Activated CD8-positive, alpha-beta memory T cell treated with anti-CD3 and anti-CD28 coated beads, Interleukin-2, amount 50 U/mL, for 24 hours (primary cell): ENCODE measurements around the gene MBLAC2.

Experiments
- DNase-seq: peaks from one replicate; pipeline ENCODE4 v3.0.0-alpha.2; 2020; ENCODE audit errors: extremely low read depth

MBLAC2 gene

GRCh38 chr5:90474235-90475107 is at the start of gene MBLAC2, which contains the start of gene POLR3G:
Gene MBLAC2, minus strand, starts transcription at chr5:90474771. Its CDS starts 479 bp downstream, at chr5:90474292.
Gene POLR3G, plus strand, starts transcription at chr5:90474864. Its CDS starts 10,704 bp downstream, at chr5:90485568.
- DNase-seq = peak; percentile 90

- DNase-seq = no peak
Measured at GRCh38 chr5:90519081-90519480, 44.5 kb upstream of the MBLAC2 start.

- DNase-seq = no peak
Measured at GRCh38 chr5:90518661-90519060, 44.1 kb upstream of the MBLAC2 start.

- no peak for DNase-seq
Measured at GRCh38 chr5:90514520-90514919, 39.9 kb upstream of the MBLAC2 start.

GRCh38 chr5:90510438-90510837 is 35.9 kb upstream of the MBLAC2 start:
- DNase-seq = no peak

GRCh38 chr5:90506221-90506620 is 31.6 kb upstream of the MBLAC2 start:
- DNase-seq = no peak

GRCh38 chr5:90504743-90505142 is 30.2 kb upstream of the MBLAC2 start:
- DNase-seq = no peak

- no peak for DNase-seq
Measured at GRCh38 chr5:90503596-90503995, 29.0 kb upstream of the MBLAC2 start.

GRCh38 chr5:90495146-90495545 is 20.6 kb upstream of the MBLAC2 start:
- no peak for DNase-seq

GRCh38 chr5:90494043-90494442 is 19.5 kb upstream of the MBLAC2 start:
- no peak for DNase-seq

GRCh38 chr5:90488791-90489190 is 14.2 kb upstream of the MBLAC2 start:
- DNase-seq = no peak

- no peak for DNase-seq
Measured at GRCh38 chr5:90484540-90484939, 10.0 kb upstream of the MBLAC2 start.

- DNase-seq = no peak
Measured at GRCh38 chr5:90483206-90483605, 8.6 kb upstream of the MBLAC2 start.

GRCh38 chr5:90480699-90481098 is 6.1 kb upstream of the MBLAC2 start:
- DNase-seq = no peak

GRCh38 chr5:90479611-90480385 is 5.2 kb upstream of the MBLAC2 start:
- no peak for DNase-seq

GRCh38 chr5:90477621-90478215 is 3.1 kb upstream of the MBLAC2 start:
- no peak for DNase-seq

- DNase-seq = no peak
Measured at GRCh38 chr5:90477073-90477472, 2.5 kb upstream of the MBLAC2 start.

GRCh38 chr5:90476391-90476790 is 1.8 kb upstream of the MBLAC2 start:
- no peak for DNase-seq

- no peak for DNase-seq
Measured at GRCh38 chr5:90475436-90475980, 937 bp upstream of the MBLAC2 start.

- DNase-seq = no peak
Measured at GRCh38 chr5:90473396-90474234, 956 bp downstream of the MBLAC2 start.

GRCh38 chr5:90472783-90473395 is 1.7 kb downstream of the MBLAC2 start:
- DNase-seq = no peak
